Suprapubic skin (tissue), 4 donors: Measurements from ENCODE around the gene BCL3.
"Not testable (repeated sequence)": the region's sequence is repeated elsewhere in the genome, so short reads cannot be mapped to it uniquely, and the experiment has no call there.

Experiments
- CTCF ChIP-seq, 2 donors: fragments of 200-600 bp in 1 of 2; fragments of 450-650 bp in 1 of 2; sonication (generic) in 1 of 2; IDR thresholded peaks; one replicate each; pipeline ENCODE4 v1.5.1; 2016 to 2019; ENCODE audit warnings: antibody characterized with exemption in 2 of 2, mild to moderate bottlenecking in 1 of 2, moderate library complexity in 1 of 2
- EP300 ChIP-seq: sonication (generic); formaldehyde crosslinking; IDR thresholded peaks from one replicate; pipeline ENCODE4 v1.6.1; 2017; ENCODE audit warnings: antibody characterized with exemption
- POLR2A ChIP-seq, 2 donors: fragments of 450-650 bp; IDR thresholded peaks; one replicate each; pipeline ENCODE4 v1.6.1; 2017; ENCODE audit warnings: antibody characterized with exemption in 2 of 2, mild to moderate bottlenecking in 2 of 2, moderate library complexity in 2 of 2
- POLR2AphosphoS5 ChIP-seq, 3 donors: sonication (generic); formaldehyde crosslinking; IDR thresholded peaks; one replicate each; pipeline ENCODE4 v1.6.1; 2017; ENCODE audit warnings: antibody characterized with exemption in 3 of 3

GRCh38 chr19:44781694-44782093 lies 33.2 kb downstream of the BCL3 start:
- not testable (repeated sequence) for TF ChIP-seq CTCF (IDR thresholded peaks at IDR 0.05); POLR2AphosphoS5 (IDR thresholded peaks at IDR 0.05); POLR2A (IDR thresholded peaks at IDR 0.05); EP300
